ENCODE data around the gene COMMD6.

DNA sequence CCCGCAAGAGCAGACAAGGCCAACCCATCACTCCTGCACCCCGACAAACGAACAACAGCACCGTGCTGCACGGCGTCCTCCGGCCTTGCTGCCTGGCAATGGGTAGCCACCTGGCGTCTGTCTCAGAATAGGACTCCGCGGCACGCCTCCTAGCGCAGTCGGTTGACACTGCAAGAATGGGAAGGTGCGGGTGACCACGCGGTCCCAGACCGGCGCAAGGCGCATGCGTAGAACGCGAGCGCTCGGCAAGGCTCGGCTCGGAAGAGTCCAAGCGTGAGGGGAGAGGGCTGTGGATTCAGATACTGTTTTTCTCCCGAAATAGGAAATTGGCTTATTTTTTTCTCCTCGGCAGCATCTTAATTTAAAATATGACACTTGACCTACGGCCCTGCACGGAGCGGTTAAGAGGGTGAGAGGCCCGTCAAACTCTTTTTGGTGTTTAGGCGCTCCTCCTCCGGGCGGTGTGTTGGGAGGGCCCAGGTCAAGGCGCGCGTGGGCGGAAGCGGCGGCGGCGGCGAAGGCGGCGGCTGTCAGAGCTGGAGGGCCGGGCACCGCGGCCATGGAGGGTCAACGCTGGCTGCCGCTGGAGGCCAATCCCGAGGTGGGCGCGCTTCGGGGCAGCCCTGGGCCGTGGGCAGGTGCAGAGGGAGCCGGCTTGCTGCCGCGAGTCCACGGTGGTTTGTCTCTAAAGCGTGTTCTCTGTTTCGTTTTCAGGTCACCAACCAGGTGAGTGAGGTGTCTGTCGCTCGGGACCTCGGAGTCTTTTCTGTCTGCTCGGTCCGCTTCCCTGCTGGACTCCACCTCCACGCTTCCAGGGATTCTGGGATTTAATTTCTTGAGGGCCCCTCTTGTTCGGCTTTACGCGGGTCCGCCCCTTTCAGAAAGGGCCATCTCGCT, 11.9 kb upstream of the COMMD6 start, which contains the start of gene UCHL3:
- TF ChIP-seq CTCF (IDR thresholded peaks at IDR 0.05), result peak; percentile 74 to 99 (median 87)
- TF ChIP-seq POLR2A (IDR thresholded peaks at IDR 0.05), result peak in 1 of 2 donors; percentile 68

All from heart left ventricle (tissue), 13 donors.